GM18511 (cell line): Measurements from ENCODE around the gene BCL2.
"Not testable (repeated sequence)": the region's sequence is repeated elsewhere in the genome, so short reads cannot be mapped to it uniquely, and the experiment has no call there.

Experiments
- ATAC-seq: cut with Tn5 transposase; IDR thresholded peaks from one replicate; pipeline ENCODE4 v1.9.1; 2021; ENCODE audit warnings: mild to moderate bottlenecking, moderate library complexity; ENCODE audit not compliant: unreplicated experiment

Gene BCL2

DNA sequence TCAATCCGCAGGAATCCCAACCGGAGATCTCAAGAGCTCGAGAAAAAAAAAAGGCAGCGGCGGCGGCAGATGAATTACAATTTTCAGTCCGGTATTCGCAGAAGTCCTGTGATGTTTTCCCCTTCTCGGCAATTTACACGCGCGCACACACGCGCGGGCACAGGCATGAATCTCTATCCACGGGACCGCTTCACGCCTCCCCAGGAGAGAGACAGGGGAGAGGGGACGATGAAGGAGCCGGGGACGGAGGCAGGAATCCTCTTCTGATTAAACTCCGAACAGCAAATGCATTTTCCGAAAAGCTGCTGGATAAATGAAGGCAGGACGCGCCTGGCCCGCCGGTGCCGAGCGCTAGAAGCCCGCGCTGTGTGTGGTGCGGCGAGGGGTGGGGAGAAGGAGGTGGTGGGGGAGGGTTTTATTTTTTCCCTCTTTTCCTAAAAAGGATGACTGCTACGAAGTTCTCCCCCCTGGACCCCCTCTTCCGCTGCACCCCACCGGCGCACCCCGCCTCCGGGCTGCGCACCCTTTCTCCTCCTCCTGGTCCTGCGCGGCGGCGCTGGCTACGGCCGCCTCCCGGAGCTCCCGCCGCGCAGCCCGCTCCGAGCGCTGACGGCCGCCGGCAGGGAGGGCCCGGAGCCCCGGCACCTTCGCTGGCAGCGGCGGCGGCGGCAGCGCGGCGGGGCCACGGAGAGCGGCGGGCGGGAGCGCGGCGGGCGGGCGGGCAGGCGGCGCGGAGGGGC is at the start of gene BCL2:
Gene BCL2 (minus strand): TSS at position 387 of the 740 bp plus-strand sequence.
- peak; percentile 1 for ATAC-seq

DNA sequence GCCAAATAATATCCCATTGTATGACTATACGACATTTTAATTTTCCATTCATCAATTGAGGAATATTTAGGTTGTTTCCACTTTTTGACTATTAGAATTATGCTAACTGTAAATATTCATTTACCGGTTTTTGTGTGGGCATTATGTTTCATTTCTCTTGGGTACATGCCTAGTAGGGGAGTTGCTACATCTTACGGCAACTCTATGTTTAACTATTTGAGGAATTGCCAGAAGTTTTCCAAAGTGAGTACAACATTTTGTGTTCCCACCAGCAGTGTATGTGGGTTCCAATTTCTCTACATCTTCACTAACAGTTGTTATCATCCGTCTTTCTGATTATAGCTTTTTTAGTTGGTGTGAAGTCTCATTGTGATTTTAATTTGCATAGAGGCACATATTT is 49.0 kb upstream of the BCL2 start:
- ATAC-seq, result no peak

DNA sequence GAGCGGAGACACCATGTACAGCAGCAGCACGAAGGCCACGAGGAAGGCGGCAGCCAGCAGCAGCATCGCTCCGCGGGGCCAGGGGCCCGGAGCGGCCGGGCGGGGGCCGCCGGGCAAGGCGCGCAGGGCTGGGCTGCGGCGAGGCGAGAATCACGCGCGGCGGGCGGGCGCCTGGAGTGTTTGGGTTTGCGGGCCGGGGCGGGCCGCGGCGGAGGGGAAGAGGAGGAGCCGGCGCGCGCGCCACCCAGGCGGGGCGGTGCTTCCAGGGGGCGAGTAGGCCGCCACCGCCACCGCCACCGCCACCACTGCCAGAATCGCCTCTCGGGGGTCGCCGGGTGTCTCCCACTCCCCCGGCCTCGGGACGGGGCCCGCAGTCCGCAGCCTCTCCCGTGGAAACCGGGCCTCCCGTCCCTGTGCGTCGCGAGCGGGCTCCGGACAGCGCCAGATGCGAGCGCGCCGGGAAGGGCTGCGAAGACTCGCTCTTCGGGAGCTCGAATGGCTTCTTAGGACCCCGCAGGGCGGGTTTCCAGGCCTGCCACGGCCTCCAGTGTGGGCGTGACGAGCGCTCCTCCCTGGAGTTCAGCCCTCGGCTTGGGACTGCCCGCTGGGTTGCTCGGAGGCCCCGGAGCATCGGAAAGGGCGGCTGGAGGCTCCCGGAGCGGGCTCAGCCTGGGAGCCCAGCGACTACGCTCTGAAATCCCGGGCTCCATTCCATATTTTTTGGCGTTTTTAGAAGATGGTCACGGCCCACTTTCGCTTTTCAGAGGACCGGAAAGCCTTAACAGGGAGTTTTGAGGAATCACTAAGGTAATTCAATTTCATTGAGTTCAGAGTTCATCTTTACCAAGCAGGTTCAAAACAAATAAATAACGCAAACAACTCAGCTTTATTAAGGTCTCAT is 47.7 kb upstream of the BCL2 start, which contains the start of gene KDSR:
Gene KDSR (minus strand): TSS at position 154 of the 901 bp plus-strand sequence. CDS start 88 bp downstream, at position 66.
- ATAC-seq, result peak; percentile 87

DNA sequence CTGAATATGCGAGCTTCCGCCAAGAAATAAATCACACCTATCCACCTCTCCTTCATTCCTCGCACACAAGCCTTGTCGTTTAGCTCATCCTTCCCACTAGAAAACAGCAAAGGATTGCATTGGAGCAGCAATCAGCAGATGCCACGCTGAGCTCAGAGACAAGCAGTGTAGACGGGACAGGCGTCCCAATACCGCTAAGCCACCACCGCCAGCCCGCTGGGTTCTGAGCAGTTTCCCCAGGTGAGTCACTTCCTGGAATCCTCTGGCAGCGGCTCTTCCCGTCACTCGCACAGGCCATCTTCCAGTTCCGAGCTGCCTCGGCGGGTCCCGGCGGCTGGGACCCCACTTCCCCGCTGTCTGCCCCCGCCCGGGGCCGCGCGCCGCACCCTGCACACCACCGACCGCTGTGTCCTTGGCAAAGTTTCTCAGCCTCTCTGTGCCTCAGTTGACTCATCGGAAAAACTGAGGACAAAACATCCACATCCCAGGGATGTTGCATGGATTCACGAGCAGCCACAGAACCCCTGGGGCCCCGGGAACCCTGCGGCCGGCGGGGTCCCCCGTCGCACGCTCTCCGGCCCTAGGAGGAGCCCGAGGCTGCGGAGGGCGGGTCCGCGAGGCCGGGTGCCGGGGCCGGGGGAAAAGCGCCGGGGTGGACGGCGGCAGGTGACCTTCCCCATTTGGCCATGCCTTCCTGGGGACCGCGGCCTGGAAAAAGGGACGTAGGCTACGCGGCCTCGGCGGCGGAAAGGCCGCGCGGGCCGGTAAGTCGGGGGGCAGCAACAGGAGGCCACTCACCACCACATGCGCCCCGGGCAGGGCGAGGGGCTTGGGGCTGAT is 46.9 kb upstream of the BCL2 start:
- peak; percentile 39 for ATAC-seq

DNA sequence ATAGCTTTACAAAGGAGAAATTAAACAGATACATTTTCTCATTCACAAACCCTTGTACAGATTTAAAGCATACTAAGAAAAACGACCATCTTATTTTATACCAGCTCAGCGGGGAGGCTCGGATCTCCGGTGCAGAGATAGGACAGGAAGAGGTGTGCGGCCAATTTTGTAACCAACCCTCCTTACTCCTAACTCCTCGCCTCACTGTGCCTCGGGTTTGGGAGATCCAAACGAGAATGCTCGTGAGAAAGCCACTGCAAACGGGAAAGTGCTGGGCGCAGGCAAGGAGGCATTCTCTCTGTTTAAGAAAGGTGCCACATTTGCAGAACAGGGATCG is 46.3 kb upstream of the BCL2 start:
- no peak for ATAC-seq

DNA sequence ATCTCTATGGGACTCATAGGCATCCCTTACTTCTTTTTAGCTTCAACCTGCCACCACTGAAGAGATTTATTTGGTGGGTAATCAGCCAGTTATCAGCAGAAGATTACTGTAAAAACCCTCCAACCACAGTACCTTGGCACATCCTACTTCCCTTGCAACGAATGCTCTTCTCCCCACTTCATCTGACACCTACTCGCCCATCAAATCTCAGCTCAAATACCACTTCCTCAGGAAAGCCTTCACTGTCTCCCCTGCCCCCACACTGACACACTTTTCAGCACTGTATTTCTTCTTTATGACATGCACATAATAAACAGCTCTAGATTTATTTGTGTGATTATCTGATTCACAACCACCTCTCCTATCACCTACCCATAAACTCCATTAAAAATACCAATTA is 44.4 kb upstream of the BCL2 start:
- ATAC-seq, result no peak

DNA sequence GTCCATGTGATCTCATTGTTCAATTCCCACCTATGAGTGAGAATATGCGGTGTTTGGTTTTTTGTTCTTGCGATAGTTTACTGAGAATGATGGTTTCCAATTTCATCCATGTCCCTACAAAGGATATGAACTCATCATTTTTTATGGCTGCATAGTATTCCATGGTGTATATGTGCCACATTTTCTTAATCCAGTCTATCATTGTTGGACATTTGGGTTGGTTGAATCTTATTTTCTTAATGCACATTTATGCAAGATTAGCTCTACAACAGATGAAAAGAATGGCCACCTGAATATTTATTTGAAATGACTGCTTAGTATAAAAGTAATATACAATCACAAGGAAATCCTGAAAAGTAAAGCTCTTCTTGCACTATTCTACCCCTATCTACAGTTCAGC is 43.9 kb upstream of the BCL2 start:
- not testable (repeated sequence) for ATAC-seq

DNA sequence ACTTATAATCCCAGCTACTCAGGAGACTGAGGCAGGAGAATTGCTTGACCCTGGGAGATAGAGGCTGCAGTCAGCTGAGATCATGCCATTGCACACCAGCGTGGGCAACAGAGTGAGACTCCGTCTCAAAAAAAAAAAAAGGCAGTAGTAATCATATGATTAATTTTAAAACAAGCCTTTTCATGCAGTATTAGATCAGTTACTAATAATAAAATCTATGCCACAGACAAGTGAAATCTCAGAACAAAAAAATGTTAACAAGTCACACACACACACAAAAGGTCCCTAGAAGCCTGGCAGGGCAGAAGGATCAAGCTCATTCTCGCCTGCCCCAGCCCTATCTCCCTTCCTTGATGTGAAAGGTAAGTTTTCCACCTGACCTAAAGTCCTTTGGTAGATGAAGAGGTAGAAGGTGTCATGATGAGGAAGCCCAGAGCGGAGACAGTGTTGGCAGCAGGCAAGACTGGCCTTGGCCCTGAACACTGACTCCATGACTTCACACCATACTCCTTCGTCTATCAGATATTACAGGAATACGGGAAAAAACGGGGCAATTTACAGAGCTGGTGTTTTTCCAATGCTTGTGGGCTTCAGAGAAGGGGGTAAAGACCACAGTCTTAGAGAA is 36.8 kb upstream of the BCL2 start:
- no peak for ATAC-seq

DNA sequence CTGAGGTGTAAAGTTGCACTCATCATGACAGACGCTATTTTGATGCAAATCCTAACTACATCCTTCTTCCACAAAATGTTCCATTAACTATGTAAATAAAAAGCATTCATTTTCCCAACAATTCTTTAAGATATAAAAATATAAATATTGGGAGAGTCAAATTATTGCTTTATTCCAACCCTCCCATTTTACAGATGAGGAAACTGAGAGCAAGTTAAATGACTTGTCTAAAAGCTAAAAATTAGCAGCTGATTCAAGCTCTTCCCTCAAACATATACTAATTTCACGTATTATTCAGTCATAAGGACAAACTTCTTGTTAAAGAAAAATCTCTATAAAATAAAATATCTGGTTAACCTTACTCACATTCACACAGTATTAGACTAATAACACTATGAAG is 30.7 kb upstream of the BCL2 start:
- ATAC-seq, result no peak

DNA sequence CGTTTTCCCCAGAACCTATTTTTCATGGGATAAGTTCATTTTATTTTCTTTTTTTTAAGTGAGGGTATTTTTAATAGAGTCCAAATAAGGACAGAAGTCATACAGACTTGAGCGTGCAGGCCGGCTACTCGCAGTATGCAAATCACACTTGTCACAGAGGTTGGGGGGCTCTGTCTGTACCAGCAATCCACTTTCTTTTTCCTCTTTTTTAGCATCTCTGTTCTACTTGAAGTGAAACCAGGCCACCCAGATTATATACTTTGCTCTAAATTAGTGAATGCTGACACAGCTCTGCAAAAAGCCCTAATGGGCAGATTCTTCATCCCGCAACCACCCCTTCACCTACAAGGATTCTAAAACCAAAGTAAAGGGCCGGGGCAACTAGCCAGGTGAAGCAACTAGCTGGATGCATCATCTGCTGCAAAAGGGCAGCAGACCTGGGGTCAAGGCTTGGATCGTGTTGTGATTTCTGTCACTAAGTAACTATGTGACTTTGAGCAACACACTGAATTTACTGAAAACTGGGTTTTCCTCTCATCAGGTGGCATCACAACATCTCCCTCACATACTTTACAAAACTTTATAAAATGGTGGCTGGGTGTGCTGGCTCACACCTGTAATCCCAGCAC is 29.1 kb upstream of the BCL2 start:
- ATAC-seq, result peak; percentile 84

DNA sequence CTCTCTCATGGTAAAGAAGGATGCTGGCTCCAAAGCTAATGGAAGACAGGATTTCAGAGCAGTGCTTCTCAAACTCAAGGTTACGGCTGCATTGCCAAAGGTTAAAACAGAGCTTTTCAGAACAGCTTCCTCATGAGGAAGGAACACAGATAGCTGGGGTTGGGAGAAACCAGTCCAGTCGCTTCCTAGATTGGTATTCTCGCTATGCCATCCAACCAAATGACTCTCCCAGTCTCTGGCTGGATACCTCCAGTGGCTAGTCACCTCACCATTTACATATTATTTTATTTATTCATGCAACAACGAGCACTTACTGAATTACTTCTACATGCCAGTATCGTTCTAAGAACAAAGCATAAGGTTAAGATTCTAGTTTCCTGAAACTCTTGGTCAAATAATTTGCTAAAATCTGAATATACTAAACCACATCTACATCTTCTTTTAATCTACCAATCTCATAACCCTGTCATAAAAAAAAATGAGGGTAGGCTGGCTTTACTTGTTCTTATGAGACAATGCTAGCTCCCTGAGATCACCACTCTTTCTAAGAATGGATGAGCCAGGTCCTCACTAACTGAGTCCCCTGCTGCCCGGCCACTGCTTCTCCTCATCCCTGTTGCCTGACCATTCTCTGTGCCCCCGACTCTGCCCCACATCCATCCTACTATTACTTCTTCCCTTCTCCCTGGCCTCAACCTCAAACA is 27.1 kb upstream of the BCL2 start:
- no peak for ATAC-seq

DNA sequence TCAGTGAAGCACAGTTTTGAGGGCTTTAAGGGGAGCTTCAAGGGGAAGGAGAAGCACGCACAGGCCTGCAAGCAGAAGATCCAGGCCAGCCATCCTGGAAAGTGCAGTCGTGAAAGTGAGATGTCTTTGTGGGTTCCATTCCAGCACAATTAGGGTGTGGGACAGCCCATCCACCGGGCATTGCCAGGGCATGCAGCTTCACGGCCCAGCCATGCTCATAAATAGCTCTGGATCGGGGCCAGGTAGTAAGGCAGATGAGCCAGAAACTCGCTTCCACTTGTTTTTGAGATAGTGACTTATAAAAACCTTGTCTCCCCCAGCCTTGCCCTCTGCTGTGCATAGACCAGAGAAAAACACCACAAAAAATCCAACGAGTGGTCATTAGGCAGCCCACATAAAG is 26.5 kb upstream of the BCL2 start:
- ATAC-seq, result no peak

DNA sequence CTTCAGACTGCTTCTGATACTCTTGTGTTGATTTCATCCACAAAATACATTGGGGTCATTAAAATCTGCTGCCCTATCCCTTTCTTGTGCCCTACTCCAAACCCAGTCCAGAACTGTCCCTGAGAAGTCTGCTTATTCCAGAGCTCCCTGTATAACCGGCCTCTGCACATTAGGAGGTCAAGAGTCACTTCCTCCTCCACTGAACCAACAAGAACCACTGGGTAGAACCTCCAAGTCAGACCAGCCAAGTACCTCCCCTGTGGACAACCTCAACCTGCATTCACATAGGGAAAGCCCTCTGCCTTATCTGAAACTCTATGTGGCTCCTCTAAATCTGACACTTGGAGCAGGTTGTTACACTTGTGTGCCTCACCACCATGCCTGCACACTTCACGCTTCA is 25.3 kb upstream of the BCL2 start:
- ATAC-seq, result no peak

DNA sequence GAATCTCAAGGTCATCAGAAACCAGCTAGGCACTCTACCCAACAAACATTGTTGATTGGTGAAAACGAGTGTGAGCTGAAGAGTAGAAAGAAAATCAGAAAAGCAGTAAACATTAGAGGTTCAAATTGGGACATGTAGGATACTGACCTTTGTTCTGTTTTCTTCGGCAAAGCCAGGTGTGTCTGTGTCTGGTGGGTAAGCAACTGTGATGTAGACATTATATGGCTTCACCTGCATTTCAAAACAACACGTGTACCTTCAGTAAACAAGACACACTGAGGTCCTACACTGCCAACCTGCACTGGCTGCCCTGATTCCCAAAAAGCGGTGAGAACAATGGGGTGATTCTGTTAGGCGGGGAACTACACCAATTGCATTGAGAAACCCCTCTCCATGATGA is 24.7 kb upstream of the BCL2 start:
- no peak for ATAC-seq

DNA sequence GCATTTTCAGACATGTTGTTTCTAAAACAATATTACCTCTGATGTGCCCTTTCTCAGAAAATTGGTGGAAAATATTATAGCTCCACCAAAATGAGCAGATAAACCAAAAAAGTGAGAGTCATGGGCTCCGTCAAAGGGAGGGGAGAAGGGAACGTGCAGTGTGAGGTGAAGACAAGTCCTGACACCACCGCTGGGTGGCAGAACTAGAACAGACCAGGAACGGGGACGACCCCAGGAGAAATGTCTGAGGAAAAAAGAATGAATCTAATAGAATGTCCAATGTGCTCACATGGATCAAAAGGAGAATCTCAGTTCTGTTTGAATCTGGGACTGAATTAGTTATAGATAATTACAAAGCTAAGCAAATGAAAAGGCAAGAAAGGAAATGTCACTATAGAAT is 22.6 kb upstream of the BCL2 start:
- no peak for ATAC-seq

DNA sequence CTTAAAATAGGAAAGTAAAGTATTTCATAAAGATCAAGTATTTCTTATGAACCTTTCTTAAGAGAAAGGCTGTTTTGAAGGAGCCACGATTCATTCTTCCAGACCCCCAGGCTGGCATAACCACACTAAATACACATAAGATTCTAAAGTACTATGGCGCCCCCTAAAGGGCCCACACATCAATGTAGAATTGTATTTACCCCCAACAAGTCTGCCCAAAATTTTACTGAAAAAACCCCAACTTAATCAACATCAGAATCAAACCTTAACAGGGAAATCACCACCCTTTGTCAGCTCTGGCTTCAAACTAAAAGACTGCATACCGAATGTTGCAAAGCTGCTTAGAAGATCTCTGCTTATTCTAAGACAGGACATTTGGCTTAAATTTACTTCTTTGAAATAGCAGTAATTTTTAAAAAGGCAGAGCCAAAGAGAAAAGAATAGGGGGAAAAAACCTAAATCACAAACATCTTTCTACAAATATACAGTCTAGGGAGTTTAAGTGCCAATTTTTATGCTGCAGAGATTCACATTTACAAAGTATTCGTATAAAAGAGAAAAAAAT is 20.4 kb upstream of the BCL2 start:
- no peak for ATAC-seq

DNA sequence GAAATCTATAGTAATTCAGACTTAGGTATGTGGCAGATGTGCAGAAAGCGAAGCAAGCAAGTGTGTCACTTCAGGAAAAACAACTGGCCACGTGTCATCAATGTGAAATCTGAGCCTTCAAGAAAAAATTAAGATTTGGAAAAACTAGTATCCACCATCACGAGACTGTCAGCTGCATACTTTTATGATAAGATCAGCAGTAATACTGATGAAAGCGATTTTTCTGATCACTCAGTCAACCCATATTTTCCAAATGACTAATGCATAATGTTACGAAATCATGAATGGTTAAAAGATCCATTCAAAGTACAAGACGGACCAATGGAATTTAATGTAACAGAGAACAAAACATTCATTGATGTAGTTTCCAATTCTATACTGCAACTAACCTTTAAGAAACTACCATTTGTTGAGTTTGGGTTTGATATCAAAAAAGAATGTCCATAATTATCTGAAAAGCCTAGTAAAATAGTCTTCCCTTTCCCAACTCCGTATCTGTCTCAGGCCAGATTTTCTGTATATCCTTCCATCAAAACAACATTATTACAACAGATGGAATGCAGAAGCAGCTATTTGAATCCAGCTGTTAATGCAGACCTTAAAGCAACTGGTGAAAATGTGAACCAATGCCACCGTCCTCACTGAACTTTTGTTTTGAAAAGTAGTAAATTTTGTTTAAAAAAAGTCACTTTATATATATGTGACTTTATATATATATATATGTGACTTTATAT is 17.0 kb upstream of the BCL2 start:
- ATAC-seq, result no peak

DNA sequence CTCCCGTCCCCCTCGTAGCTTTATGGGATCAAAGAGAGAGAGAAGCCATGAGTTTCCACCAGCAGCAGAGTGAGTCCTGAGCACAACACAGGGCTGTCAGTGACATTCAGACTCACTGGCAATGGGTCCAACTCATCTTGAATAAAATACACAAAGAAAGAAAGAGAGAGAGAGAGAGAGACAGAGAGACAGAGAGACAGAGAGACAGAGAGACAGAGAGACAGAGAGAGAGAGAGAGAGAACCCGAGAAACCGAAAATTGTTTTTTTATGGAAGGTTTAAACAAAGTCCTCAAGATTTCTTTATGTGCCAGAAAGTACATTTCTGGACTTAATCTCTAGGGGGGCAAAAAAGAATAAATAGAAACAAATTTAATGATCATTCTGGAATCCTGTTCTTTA is 11.5 kb upstream of the BCL2 start:
- ATAC-seq, result no peak
